A673 (cell line): ENCODE measurements around the gene SUOX. TPM values are rescaled to one million over a fixed set of nuclear protein-coding genes. Genes with fewer than 3 reads are reported as not detected.

Experiments
- BruUV-seq: library from RNA; stranded (reverse); fragments of 400-500 nt; replicated peaks from 2 replicates; lab custom pipeline; 2021; lab: Mats Ljungman, UMichigan
- CTCF ChIA-PET: fragments of 300-600 bp; sonication (Branson Sonifier 250); formaldehyde crosslinking; loops from one replicate; lab custom pipeline; 2022; ENCODE audit warnings: antibody characterized with exemption; lab: Charles Lee
- POLR2A ChIA-PET: fragments of 300-600 bp; sonication (Branson Sonifier 250); formaldehyde crosslinking; loops from one replicate; lab custom pipeline; 2022; ENCODE audit warnings: antibody characterized with exemption; ENCODE audit not compliant: low non-redundant PET; lab: Charles Lee
- DNase-seq: peaks from one replicate; pipeline ENCODE4 v3.0.0-alpha.2; 2015; ENCODE audit warnings: low spot score
- H3K27ac ChIP-seq: fragments of 200-600 bp; sonication (generic); 2 replicates; pipeline ENCODE4 v1.5.1; 2016; ENCODE audit warnings: mixed run types, low read depth, mild to moderate bottlenecking, mixed read lengths, antibody characterized with exemption, low read length; ENCODE audit not compliant: poor library complexity, severe bottlenecking
- H3K27me3 ChIP-seq: fragments of 200-600 bp; sonication (generic); replicated peaks from 2 replicates; pipeline ENCODE4 v1.6.1; 2017; ENCODE audit warnings: mixed run types, low read depth, mild to moderate bottlenecking, mixed read lengths, antibody characterized with exemption, low read length; ENCODE audit not compliant: insufficient read depth, poor library complexity
- H3K36me3 ChIP-seq: fragments of 200-600 bp; sonication (generic); 2 replicates; pipeline ENCODE4 v1.6.1; 2016; ENCODE audit warnings: mixed run types, mild to moderate bottlenecking, mixed read lengths, antibody characterized with exemption, low read length; ENCODE audit not compliant: insufficient read depth, poor library complexity, severe bottlenecking
- H3K4me1 ChIP-seq: fragments of 200-600 bp; sonication (generic); 2 replicates; pipeline ENCODE4 v1.6.1; 2017; ENCODE audit warnings: mixed run types, mild to moderate bottlenecking, mixed read lengths, antibody characterized with exemption, low read length; ENCODE audit not compliant: insufficient read depth, poor library complexity, severe bottlenecking
- H3K4me3 ChIP-seq: fragments of 200-600 bp; sonication (generic); 2 replicates; pipeline ENCODE4 v1.5.1; 2016; ENCODE audit warnings: low read depth, mixed run types, mild to moderate bottlenecking, mixed read lengths, low read length; ENCODE audit not compliant: poor library complexity, severe bottlenecking
- H3K9me3 ChIP-seq: fragments of 200-600 bp; sonication (generic); 2 replicates; pipeline ENCODE4 v1.6.1; 2016; ENCODE audit warnings: mixed run types, low read depth, mild to moderate bottlenecking, mixed read lengths, antibody characterized with exemption, low read length; ENCODE audit not compliant: poor library complexity, severe bottlenecking
- CTCF ChIP-seq: fragments of 300-800, 200-600 bp; sonication (generic); conservative IDR thresholded peaks from 2 replicates; pipeline ENCODE4 v1.5.1; 2017; ENCODE audit warnings: low read depth, mild to moderate bottlenecking, antibody characterized with exemption, low read length, moderate library complexity, mixed read lengths
- EZH2 ChIP-seq: fragments of 200-600 bp; sonication (generic); IDR thresholded peaks from 2 replicates; pipeline ENCODE4 v1.6.1; 2017; ENCODE audit warnings: borderline replicate concordance, low read depth, mild to moderate bottlenecking, mixed read lengths, antibody characterized with exemption, low read length; ENCODE audit not compliant: poor library complexity, severe bottlenecking
- intact Hi-C: fragments of 100-400 bp; cut with micrococcal nuclease; formaldehyde crosslinking; loops from one replicate; pipeline ENCODE4 v1.10.0; 2022; ENCODE audit not compliant: unreplicated experiment
- total RNA-seq: library from RNA; stranded (reverse); gene quantifications from 2 replicates; pipeline ENCODE4 v1.2.3, GENCODE V29; 2021

Gene SUOX
- total RNA-seq, 1 experiment from 2014 or later: 2.2 TPM

- TF ChIP-seq EZH2: no peak
- no peak for TF ChIP-seq CTCF
These were observed 26.3 kb upstream of the SUOX start for GRCh38 chr12:55970775-55971174.

GRCh38 chr12:55972042-55972441 lies 25.0 kb upstream of the SUOX start:
- peaks cover 22% of the 10 kb centered on the region for H3K4me1 ChIP-seq
- H3K27ac ChIP-seq: peak overlapping the region; percentile 33
- ChIA-PET POLR2A (interaction anchor here (0.6 kb wide), 1 partner anchor 474 kb away, joined by 3 read pairs; no protein-coding TSS in a partner anchor), CTCF (interaction anchor here (0.6 kb wide), 1 partner anchor 227 kb away, joined by 12 read pairs; no protein-coding TSS in a partner anchor)
- H3K4me3 ChIP-seq: no peak overlapping the region
- peaks cover 26% of the 10 kb centered on the region for H3K36me3 ChIP-seq
- no peaks in the 10 kb centered on the region for H3K27me3 ChIP-seq
- TF ChIP-seq CTCF: no peak
- TF ChIP-seq EZH2: no peak
- intact Hi-C loops: no loop called here
- no TSS peak for BruUV-seq
- no peak for DNase-seq
- no peaks in the 10 kb centered on the region for H3K9me3 ChIP-seq

More at GRCh38 chr12:55970775-55971174, 26.3 kb upstream of the SUOX start:
- POLR2A ChIA-PET: no interaction called here
- H3K4me1 ChIP-seq: peaks cover 28% of the 10 kb centered on the region
- CTCF ChIA-PET: no interaction called here
- H3K9me3 ChIP-seq: no peaks in the 10 kb centered on the region
- no peak overlapping the region for H3K4me3 ChIP-seq
- DNase-seq: no peak
- H3K27ac ChIP-seq: no peak overlapping the region
- no peaks in the 10 kb centered on the region for H3K27me3 ChIP-seq
- BruUV-seq: no TSS peak
- H3K36me3 ChIP-seq: peaks cover 26% of the 10 kb centered on the region
- intact Hi-C loops: no loop called here

- no peak for DNase-seq
- H3K27me3 ChIP-seq: no peaks in the 10 kb centered on the region
- peak overlapping the region; percentile 69 for H3K27ac ChIP-seq
- CTCF ChIA-PET: interaction anchor here (0.6 kb wide), 1 partner anchor 227 kb away, joined by 12 read pairs; no protein-coding TSS in a partner anchor
- POLR2A ChIA-PET: interaction anchor here (0.6 kb wide), 1 partner anchor 473 kb away, joined by 3 read pairs; no protein-coding TSS in a partner anchor
- H3K9me3 ChIP-seq: no peaks in the 10 kb centered on the region
- peaks cover 21% of the 10 kb centered on the region for H3K4me1 ChIP-seq
- TF ChIP-seq EZH2: no peak
- TF ChIP-seq CTCF: no peak
- H3K36me3 ChIP-seq: peaks cover 26% of the 10 kb centered on the region
- intact Hi-C loops: no loop called here
- BruUV-seq: no TSS peak
- H3K4me3 ChIP-seq: peak overlapping the region; percentile 92
These were observed 24.6 kb upstream of the SUOX start for GRCh38 chr12:55972456-55972855.
